22Rv1 (cell line): Measurements from ENCODE around the gene TRPC5OS.

ENCODE experiments used
- H3K27ac ChIP-seq: fragments of 450-650 bp; 2 replicates; pipeline ENCODE4 v1.5.1; 2017
- CTCF ChIP-seq: fragments of 450-650 bp; IDR thresholded peaks from 2 replicates; pipeline ENCODE4 v1.5.1; 2017; ENCODE audit warnings: mild to moderate bottlenecking
- ZFX ChIP-seq: fragments of 450-650 bp; IDR thresholded peaks from 2 replicates; pipeline ENCODE4 v1.6.1; 2017; ENCODE audit warnings: antibody characterized with exemption, borderline replicate concordance

Gene TRPC5OS

GRCh38 chrX:111875881-111876280 lies at the start of gene TRPC5OS:
TRPC5OS (plus strand) TSS chrX:111876181; CDS start chrX:111901850, 25,669 bp downstream.
- no peak within 1 kb of the TSS for H3K27ac ChIP-seq
- no peak for TF ChIP-seq CTCF
- TF ChIP-seq ZFX, result no peak

- no peak for TF ChIP-seq ZFX
- no peak for TF ChIP-seq CTCF
- H3K27ac ChIP-seq, result no peak overlapping the region
Measured at GRCh38 chrX:111829345-111829744, 46.6 kb upstream of the TRPC5OS start.

GRCh38 chrX:111830571-111830970 lies 45.4 kb upstream of the TRPC5OS start:
- H3K27ac ChIP-seq, result no peak overlapping the region
- TF ChIP-seq CTCF (no peak), ZFX (no peak)

- no peak overlapping the region for H3K27ac ChIP-seq
- TF ChIP-seq CTCF, result no peak
- no peak for TF ChIP-seq ZFX
Measured at GRCh38 chrX:111831343-111831742, 44.6 kb upstream of the TRPC5OS start.

GRCh38 chrX:111837197-111837596 lies 38.8 kb upstream of the TRPC5OS start:
- no peak overlapping the region for H3K27ac ChIP-seq
- TF ChIP-seq CTCF (no peak), ZFX (no peak)

GRCh38 chrX:111847491-111848133 lies 28.4 kb upstream of the TRPC5OS start:
- H3K27ac ChIP-seq, result no peak overlapping the region
- no peak for TF ChIP-seq ZFX
- TF ChIP-seq CTCF, result no peak

- TF ChIP-seq CTCF (no peak), ZFX (no peak)
- H3K27ac ChIP-seq, result no peak overlapping the region
Measured at GRCh38 chrX:111848541-111848940, 27.4 kb upstream of the TRPC5OS start.
